Measurements from ENCODE around the gene NALCN. TPM values are rescaled to one million over a fixed set of nuclear protein-coding genes. Genes with fewer than 3 reads are reported as not detected.

The NALCN gene
- total and polyA plus RNA-seq, 7 donors, result 0.23 to 1.1 (median 0.71) TPM; not detected in 2

DNA sequence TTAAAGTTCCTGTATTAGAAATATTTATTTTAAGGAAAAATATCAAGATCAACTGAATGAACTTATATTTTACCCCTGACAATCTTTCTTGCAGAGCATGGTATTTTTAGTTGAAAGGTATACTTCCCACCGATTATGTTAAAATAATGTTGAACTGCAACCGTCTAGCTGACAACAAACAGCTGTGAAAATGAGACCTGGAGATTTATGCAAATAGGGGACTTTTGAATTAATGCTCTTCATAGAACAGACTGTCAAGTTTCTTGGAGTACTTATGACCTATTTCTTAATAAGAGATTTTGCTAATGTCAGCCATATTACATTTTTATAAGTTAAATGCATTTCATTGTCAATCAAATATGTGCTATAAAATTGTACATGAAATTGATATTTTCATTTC, 210.9 kb downstream of the NALCN start:
- Histone ChIP-seq H3K9me3 (no peaks in the 10 kb centered on the region), H3K27me3 (no peaks in the 10 kb centered on the region), H3K4me3 (no peak overlapping the region), H3K27ac (no peak overlapping the region), H3K4me1 (no peaks in the 10 kb centered on the region), H3K36me3 (no peaks in the 10 kb centered on the region)
- intact Hi-C loops (cut with DNase I), result no loop called here
- no peak for DNase-seq
- TF ChIP-seq POLR2A (IDR thresholded peaks at IDR 0.05), result no peak
- no peak for TF ChIP-seq POLR2AphosphoS5 (IDR thresholded peaks at IDR 0.05)
- no peak for TF ChIP-seq CTCF (IDR thresholded peaks at IDR 0.05)
- no peak for TF ChIP-seq EP300 (IDR thresholded peaks at IDR 0.05)
- 74 to 82% methylated on average over 2 of the region's 2 CpGs for WGBS, 2 donors

- intact Hi-C loops (cut with DNase I), result no loop called here
- no peak for DNase-seq
- Histone ChIP-seq H3K27me3 (no peaks in the 10 kb centered on the region), H3K9me3 (no peaks in the 10 kb centered on the region), H3K36me3 (no peaks in the 10 kb centered on the region), H3K4me3 (no peak overlapping the region), H3K4me1 (no peaks in the 10 kb centered on the region), H3K27ac (no peak overlapping the region)
- no peak for TF ChIP-seq CTCF (IDR thresholded peaks at IDR 0.05)
- 66 to 77% methylated on average over 1 of the region's 1 CpG for WGBS, 2 donors
Measured at GRCh38 chr13:101204270-101205020, 211.9 kb downstream of the NALCN start.

- no peak for DNase-seq
- Histone ChIP-seq H3K27ac (no peak overlapping the region), H3K9me3 (no peaks in the 10 kb centered on the region), H3K4me3 (no peak overlapping the region), H3K27me3 (no peaks in the 10 kb centered on the region), H3K36me3 (no peaks in the 10 kb centered on the region), H3K4me1 (no peaks in the 10 kb centered on the region)
- intact Hi-C loops (cut with DNase I), result no loop called here
- WGBS, 2 donors, result 61 to 62% methylated on average over 6 of the region's 6 CpGs
- TF ChIP-seq CTCF (IDR thresholded peaks at IDR 0.05), result no peak
- TF ChIP-seq POLR2AphosphoS5 (IDR thresholded peaks at IDR 0.05), result no peak
- no peak for TF ChIP-seq EP300 (IDR thresholded peaks at IDR 0.05)
- no peak for TF ChIP-seq POLR2A (IDR thresholded peaks at IDR 0.05)
Measured at GRCh38 chr13:101202590-101202989, 213.7 kb downstream of the NALCN start.

DNA sequence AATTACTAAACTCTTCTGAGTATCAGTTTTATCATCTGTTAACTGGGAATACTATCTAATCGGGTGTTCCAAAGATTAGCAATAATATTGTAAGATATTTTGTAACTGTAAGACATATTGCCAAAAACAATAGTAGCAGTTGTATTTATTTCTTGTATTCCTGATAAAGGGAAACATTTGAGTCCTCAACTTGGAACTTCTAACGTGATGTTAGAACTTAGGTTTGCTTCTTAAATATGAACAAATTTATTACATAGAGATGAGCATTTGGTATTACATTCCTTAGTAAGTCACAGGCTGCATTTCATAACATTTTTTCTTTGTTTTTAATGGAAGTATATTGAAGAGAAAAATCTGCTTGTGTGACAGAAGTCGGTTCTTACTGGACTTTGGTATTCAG, 225.3 kb downstream of the NALCN start:
- DNase-seq, result no peak
- TF ChIP-seq POLR2A (IDR thresholded peaks at IDR 0.05), result no peak
- Histone ChIP-seq H3K4me3 (no peak overlapping the region), H3K36me3 (no peaks in the 10 kb centered on the region), H3K27ac (no peak overlapping the region), H3K9me3 (no peaks in the 10 kb centered on the region), H3K4me1 (no peaks in the 10 kb centered on the region), H3K27me3 (no peaks in the 10 kb centered on the region)
- intact Hi-C loops (cut with DNase I), result no loop called here
- WGBS, 2 donors, result 76 to 86% methylated on average over 3 of the region's 3 CpGs

GRCh38 chr13:101190337-101190736, 226.0 kb downstream of the NALCN start:
- H3K27me3 ChIP-seq, result no peaks in the 10 kb centered on the region
- H3K4me1 ChIP-seq, result no peaks in the 10 kb centered on the region
- H3K36me3 ChIP-seq, result no peaks in the 10 kb centered on the region
- intact Hi-C loops (cut with DNase I), result no loop called here
- 89 to 94% methylated on average over 3 of the region's 3 CpGs for WGBS, 2 donors
- TF ChIP-seq POLR2A (IDR thresholded peaks at IDR 0.05), result no peak
- no peak for TF ChIP-seq POLR2AphosphoS5 (IDR thresholded peaks at IDR 0.05)
- no peak for TF ChIP-seq EP300 (IDR thresholded peaks at IDR 0.05)
- no peak for TF ChIP-seq CTCF (IDR thresholded peaks at IDR 0.05)
- H3K27ac ChIP-seq, result no peak overlapping the region
- DNase-seq, result no peak
- no peak overlapping the region for H3K4me3 ChIP-seq
- no peaks in the 10 kb centered on the region for H3K9me3 ChIP-seq
